Measurements from ENCODE around the gene KLHL3. TPM values are rescaled to one million over a fixed set of nuclear protein-coding genes. Genes with fewer than 3 reads are reported as not detected.

Gene KLHL3
- total RNA-seq, 4 donors from 2014 or later, result 1.8 to 9.8 (median 4.0) TPM

DNA sequence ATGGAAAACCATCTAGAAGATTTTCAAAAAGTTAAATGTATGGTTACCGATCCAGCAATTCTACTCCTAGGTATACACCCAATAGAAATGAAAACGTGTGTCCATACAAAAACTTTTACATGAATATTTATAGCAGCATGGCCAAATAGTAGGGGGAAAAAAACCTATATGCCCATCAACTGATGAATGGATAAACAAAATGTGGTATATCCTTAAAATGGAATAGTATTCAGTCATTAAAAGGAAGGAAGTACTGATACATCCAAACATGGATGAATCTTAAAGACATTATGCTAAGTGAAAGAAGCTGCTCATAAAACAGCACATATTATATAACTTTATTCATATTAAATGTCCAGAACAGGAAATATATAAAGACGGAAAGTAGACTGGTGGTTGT lies 143.6 kb downstream of the KLHL3 start:
- DNase-seq (ENCODE audit: low spot score), result no peak

DNA sequence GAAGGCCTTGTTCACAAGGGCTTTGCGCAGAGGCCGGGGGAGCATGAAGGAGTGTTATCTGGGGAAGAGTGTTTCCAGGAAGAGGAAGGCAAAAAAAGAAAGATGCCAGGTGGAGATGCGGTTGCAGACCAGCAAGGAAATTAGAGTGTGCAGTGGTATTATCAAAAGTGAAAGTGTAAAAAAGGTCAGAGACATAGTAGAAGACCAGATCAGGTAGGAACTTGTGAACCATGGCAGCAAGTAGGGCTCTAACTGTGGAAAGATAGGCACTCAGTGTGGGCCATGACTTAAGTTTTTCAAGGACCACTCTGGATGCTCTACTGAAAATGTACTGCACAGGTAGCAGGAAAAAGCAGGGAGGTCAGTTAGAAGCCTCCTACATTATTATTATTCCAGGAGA lies 146.7 kb downstream of the KLHL3 start:
- DNase-seq (ENCODE audit: low spot score), result no peak
- TF ChIP-seq, protein P1, sequence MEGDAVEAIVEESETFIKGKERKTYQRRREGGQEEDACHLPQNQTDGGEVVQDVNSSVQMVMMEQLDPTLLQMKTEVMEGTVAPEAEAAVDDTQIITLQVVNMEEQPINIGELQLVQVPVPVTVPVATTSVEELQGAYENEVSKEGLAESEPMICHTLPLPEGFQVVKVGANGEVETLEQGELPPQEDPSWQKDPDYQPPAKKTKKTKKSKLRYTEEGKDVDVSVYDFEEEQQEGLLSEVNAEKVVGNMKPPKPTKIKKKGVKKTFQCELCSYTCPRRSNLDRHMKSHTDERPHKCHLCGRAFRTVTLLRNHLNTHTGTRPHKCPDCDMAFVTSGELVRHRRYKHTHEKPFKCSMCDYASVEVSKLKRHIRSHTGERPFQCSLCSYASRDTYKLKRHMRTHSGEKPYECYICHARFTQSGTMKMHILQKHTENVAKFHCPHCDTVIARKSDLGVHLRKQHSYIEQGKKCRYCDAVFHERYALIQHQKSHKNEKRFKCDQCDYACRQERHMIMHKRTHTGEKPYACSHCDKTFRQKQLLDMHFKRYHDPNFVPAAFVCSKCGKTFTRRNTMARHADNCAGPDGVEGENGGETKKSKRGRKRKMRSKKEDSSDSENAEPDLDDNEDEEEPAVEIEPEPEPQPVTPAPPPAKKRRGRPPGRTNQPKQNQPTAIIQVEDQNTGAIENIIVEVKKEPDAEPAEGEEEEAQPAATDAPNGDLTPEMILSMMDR (IDR thresholded peaks at IDR 0.05), result no peak
- no peak for ATAC-seq (ENCODE audit: low FRiP score)

More for the DNA sequence above, 143.6 kb downstream of the KLHL3 start:
- TF ChIP-seq, protein P1 (IDR thresholded peaks at IDR 0.05), result no peak
- ATAC-seq (ENCODE audit: low FRiP score), result no peak

DNA sequence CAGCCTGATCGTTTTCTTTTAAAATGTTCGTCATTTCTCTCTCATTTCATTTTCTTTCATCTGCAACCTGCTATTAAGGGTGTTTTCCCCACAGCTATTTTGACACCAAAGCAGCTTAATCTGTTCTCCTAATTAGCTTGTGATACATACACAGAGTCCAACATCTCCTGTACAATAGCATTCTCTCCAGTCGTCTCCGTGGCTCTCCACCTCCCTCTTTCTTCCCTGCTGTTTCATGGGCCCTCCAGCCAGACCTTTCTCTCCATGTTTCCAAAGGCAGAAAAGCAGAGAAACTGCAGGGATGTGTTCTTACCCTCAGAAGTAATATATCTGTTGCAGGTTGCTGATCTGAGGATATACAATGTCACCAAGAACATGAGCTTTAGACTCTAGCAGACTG lies 148.0 kb downstream of the KLHL3 start:
- ATAC-seq (ENCODE audit: low FRiP score), result no peak
- no peak for DNase-seq (ENCODE audit: low spot score)
- TF ChIP-seq, protein P1 (IDR thresholded peaks at IDR 0.05), result no peak

DNA sequence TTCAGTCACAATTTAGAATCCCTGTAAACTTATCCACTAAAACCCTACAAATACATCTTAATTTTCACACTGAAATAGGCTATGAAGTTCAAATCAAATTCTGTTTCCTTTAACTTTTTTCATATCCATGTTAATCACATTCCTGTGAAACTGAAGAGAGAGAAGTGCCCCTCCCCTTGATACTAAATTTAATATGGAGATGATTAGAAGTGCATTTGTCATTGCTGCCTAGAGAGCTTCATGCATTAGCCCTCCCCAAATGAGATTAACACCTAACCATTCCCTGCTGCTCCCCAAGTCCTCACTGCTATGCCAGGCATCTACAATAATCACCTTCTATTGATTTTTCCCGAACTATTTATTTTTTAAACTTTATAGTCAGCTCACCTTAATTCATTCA lies 151.6 kb downstream of the KLHL3 start:
- no peak for ATAC-seq (ENCODE audit: low FRiP score)
- TF ChIP-seq, protein P1 (IDR thresholded peaks at IDR 0.05), result no peak
- no peak for DNase-seq (ENCODE audit: low spot score)

DNA sequence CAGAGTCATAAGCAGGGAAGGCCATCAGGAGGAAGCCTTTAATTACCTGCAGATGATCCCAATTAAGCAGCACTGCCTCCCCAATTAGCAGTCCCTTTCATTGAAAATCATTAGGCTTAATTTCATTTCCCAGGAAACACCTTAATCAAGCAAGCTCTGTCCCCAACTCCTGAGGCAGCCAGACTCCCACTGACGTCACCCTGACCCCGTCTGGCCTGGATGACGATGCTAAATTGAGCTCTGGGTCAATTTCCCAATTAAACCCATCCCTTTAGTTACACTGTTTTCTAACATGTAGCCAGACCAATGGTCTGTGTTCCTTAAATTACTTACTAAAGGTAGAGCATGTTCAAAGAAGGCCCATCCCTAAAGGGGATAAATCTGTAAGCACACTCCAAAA lies 152.8 kb downstream of the KLHL3 start:
- DNase-seq (ENCODE audit: low spot score), result no peak
- no peak for ATAC-seq (ENCODE audit: low FRiP score)
- TF ChIP-seq, protein P1 (IDR thresholded peaks at IDR 0.05), result no peak

DNA sequence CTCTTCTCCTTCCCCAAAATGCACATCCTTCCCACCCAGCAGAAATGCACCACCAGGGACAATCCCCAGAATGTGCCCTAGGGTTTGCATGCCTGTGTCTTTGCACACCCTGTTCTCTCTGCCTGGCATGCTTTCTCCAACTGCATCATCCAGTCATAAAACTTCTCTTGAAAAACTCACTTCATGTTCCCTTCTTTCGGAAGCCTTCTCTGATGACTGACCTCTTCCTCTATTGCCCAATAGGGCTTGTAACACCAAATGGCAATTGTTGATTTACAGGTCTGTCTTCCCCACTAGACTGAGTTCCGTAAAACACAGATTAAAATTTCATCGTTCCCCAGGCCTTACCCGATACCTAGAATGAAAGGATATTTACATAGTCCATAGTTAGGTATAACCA lies 153.7 kb downstream of the KLHL3 start:
- TF ChIP-seq, protein P1 (IDR thresholded peaks at IDR 0.05), result no peak
- no peak for DNase-seq (ENCODE audit: low spot score)
- ATAC-seq (ENCODE audit: low FRiP score), result no peak

DNA sequence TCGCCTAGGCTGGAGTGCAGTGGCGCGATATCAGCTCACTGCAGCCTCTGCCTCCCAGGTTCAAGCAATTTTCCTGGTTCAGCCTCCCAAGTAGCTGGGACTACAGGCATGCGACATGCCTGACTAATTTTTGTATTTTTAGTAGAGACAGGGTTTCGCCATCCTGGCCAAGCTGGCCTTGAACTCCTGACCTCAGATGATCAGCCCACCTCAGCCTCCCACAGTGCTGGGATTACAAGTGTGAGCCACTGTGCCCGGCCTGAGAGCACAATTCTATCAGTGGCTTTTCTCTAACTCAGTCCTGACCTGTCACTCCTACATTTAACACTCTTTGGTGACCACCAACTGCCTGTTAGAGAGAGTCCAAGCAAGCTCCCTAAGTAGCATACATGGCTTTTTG lies 154.1 kb downstream of the KLHL3 start:
- TF ChIP-seq, protein P1 (IDR thresholded peaks at IDR 0.05), result no peak
- ATAC-seq (ENCODE audit: low FRiP score), result no peak
- no peak for DNase-seq (ENCODE audit: low spot score)

All from omental fat pad (tissue), 4 donors.